Activated CD8-positive, alpha-beta T cell treated with anti-CD3 and anti-CD28 coated beads for 36 hours (primary cell): Measurements from ENCODE around the gene ST14. TPM values are rescaled to one million over a fixed set of nuclear protein-coding genes. Genes with fewer than 3 reads are reported as not detected.

Experiments
- ATAC-seq: fragments of 200-7000 bp; cut with Tn5 transposase; one replicate; pipeline ENCODE4 v1.10.0; 2021; ENCODE audit warnings: mild to moderate bottlenecking, moderate library complexity
- CTCF ChIA-PET: fragments of 350-600 bp; sonication (Branson Sonifier 250); formaldehyde crosslinking; loops from one replicate; lab custom pipeline; 2021; ENCODE audit warnings: antibody characterized with exemption; lab: Charles Lee
- POLR2A ChIA-PET: fragments of 350-600 bp; sonication (Branson Sonifier 250); formaldehyde crosslinking; loops from one replicate; lab custom pipeline; 2021; ENCODE audit warnings: antibody characterized with exemption; lab: Charles Lee
- DNase-seq: peaks from one replicate; pipeline ENCODE4 v3.0.0-alpha.2; 2020
- H3K27ac Mint-ChIP-seq: one replicate; pipeline ENCODE4 v1.8.0; 2021; ENCODE audit warnings: mild to moderate bottlenecking, mixed read lengths
- H3K27me3 Mint-ChIP-seq: one replicate; pipeline ENCODE4 v1.8.0; 2021; ENCODE audit warnings: mixed read lengths
- H3K36me3 Mint-ChIP-seq: one replicate; pipeline ENCODE4 v1.8.0; 2021; ENCODE audit warnings: low read depth, mixed read lengths
- H3K4me1 Mint-ChIP-seq: one replicate; pipeline ENCODE4 v1.8.0; 2021; ENCODE audit warnings: low read depth, mixed read lengths
- H3K4me3 Mint-ChIP-seq: one replicate; pipeline ENCODE4 v1.8.0; 2021; ENCODE audit warnings: mild to moderate bottlenecking, moderate library complexity, mixed read lengths
- H3K9me3 Mint-ChIP-seq: one replicate; pipeline ENCODE4 v1.8.0; 2021; ENCODE audit warnings: mixed read lengths
- intact Hi-C: fragments of 100-400 bp; cut with micrococcal nuclease; formaldehyde crosslinking; loops from one replicate; pipeline ENCODE4 v1.10.0; 2022
- total RNA-seq, 2 experiments: library from RNA; stranded (reverse); gene quantifications; one replicate each; pipeline ENCODE4 v1.2.3, GENCODE V29; 2021
- TF ChIP-seq, protein P1 (sequence below): fragments of 200-600 bp; IDR thresholded peaks from one replicate; pipeline ENCODE4 v1.8.0; 2022; ENCODE audit warnings: antibody characterized with exemption, mild to moderate bottlenecking

ST14 gene
- total RNA-seq, 2 experiments from 2014 or later, result not detected

DNA sequence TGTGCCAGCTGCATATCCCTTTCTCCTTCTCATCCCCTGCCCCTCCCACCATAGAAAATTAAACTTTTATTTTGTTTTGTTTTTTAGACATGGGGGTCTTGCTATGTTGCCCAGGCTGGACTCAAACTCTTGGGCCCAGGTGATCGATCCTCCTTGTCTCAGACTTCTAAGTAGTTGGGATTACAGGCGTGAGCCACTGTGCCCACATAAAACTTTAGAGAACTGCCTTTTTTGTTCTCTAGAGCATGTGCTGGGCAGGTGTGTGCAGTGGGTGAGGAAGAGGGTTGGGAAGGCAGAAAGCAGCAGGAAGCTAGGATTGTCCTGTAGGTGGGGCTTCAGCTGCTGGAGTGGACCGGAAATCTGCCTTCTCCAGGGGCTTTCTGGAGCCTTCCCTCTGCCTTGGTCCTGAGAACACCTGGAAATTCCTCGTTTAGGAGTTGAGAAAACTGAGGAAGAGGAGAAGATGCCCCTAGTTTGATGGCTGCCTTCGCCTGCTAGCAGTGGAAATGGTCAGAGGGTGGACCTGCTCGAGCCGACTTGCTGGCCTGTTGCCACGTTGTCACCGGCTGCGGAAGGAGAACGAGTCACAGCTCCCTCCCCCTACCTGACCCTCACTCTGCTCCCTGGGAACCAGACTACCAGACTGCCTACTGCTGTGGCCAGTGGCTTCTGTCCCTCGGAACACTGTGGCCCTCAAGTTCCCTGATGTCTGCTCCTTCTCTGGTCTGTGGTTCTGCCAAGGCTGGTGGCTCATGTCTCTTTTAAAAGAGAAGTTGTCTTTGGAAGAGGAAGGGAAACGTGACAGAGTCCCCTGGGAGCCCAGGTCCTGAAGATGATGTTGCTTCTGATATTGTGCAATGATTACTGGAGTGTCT lies 4.0 kb downstream of the ST14 start:
- Mint-ChIP-seq H3K27me3 (peaks cover 46% of the 10 kb centered on the region), H3K9me3 (no peaks in the 10 kb centered on the region), H3K4me3 (no peak overlapping the region), H3K36me3 (no peaks in the 10 kb centered on the region), H3K4me1 (peaks cover 2% of the 10 kb centered on the region), H3K27ac (no peak overlapping the region)
- ChIA-PET CTCF (no interaction called here), POLR2A (no interaction called here)
- DNase-seq (no peak), ATAC-seq (no peak)
- TF ChIP-seq, protein P1, sequence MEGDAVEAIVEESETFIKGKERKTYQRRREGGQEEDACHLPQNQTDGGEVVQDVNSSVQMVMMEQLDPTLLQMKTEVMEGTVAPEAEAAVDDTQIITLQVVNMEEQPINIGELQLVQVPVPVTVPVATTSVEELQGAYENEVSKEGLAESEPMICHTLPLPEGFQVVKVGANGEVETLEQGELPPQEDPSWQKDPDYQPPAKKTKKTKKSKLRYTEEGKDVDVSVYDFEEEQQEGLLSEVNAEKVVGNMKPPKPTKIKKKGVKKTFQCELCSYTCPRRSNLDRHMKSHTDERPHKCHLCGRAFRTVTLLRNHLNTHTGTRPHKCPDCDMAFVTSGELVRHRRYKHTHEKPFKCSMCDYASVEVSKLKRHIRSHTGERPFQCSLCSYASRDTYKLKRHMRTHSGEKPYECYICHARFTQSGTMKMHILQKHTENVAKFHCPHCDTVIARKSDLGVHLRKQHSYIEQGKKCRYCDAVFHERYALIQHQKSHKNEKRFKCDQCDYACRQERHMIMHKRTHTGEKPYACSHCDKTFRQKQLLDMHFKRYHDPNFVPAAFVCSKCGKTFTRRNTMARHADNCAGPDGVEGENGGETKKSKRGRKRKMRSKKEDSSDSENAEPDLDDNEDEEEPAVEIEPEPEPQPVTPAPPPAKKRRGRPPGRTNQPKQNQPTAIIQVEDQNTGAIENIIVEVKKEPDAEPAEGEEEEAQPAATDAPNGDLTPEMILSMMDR, result no peak
- intact Hi-C loops, result no loop called here

DNA sequence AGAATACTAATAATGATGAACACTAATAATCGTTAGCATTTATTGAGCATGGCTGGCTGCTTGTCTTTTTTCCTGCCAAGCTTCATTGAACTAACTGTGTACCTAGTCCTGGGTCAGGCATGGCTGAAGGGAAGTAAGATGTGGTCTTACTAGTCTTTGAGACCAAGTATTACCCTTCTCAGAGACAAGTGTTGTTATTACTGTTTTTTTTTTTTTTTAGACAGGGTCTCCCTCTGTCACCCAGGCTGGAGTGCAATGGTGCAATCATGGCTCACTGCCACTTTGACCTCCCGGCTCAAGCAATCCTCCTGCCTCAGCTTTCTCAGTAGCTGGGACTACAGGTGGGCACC lies 4.6 kb downstream of the ST14 start:
- no peak for ATAC-seq
- H3K27me3 Mint-ChIP-seq, result peaks cover 40% of the 10 kb centered on the region
- H3K9me3 Mint-ChIP-seq, result no peaks in the 10 kb centered on the region
- intact Hi-C loops, result no loop called here
- H3K4me1 Mint-ChIP-seq, result no peaks in the 10 kb centered on the region
- H3K4me3 Mint-ChIP-seq, result no peak overlapping the region
- ChIA-PET CTCF (no interaction called here), POLR2A (no interaction called here)
- no peak overlapping the region for H3K27ac Mint-ChIP-seq
- no peak for DNase-seq
- TF ChIP-seq, protein P1, result no peak
- H3K36me3 Mint-ChIP-seq, result no peaks in the 10 kb centered on the region

DNA sequence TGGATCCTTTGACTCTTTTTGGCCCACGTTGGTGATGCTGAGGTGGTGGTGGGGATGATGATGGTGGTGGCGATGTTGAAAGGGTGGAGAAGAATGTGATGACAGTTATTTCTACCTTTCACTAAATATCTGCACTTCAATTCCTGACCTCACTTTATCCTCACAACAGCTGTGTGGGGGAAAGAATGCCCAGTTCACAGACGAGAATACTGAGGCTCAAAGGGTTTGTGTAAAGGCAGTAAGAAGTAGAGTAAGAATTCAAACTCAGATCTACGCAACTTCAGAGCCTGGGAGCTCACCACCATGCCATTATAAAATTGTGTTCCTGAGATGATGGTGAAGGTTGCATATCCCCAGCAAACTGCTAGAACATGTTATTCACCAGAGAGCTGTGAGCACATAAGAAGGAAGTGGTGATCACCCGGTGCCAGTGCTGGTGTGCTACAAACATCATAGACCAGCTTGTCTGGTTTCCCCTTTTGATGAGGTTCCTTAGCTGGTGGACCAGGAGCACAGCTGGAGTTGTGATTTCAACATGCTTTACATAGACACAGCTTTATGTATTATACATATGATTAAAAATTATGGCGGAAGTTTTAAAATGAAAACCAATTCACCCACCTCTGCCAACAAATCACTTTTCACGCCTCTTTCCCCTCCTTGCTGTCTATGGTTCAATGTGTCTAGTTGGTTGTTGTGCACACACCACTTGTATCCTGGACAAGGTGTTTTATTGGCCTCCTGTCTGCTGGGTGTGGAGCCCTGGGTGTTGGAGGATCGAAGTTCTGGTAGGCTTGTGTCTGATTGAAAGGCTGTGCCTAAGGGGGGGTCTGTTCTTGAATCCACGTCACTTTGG lies 6.2 kb downstream of the ST14 start:
- POLR2A ChIA-PET, result no interaction called here
- CTCF ChIA-PET, result interaction anchor here (0.6 kb wide), 1 partner anchor 477 kb away, joined by 3 read pairs; no protein-coding TSS in a partner anchor
- Mint-ChIP-seq H3K9me3 (no peaks in the 10 kb centered on the region), H3K4me3 (no peak overlapping the region), H3K27me3 (peaks cover 37% of the 10 kb centered on the region), H3K36me3 (no peaks in the 10 kb centered on the region), H3K27ac (no peak overlapping the region), H3K4me1 (no peaks in the 10 kb centered on the region)
- TF ChIP-seq, protein P1, result no peak
- DNase-seq (no peak), ATAC-seq (no peak)
- intact Hi-C loops, result no loop called here

DNA sequence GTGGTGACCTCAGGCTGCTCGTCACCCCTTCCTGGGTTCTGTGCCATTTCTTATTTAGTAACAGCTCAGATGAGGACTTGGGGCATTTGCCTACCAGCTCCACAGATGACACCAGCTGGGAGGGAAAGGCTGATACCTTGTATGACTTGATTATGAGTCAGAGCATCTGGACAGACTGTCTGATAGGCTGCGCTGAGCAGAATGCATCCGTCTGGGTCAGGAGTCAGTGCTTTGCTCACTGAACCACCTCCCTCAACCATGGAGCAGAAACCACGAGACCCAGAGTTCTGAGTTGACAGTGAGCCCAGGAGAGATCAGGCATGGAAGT lies 6.8 kb downstream of the ST14 start:
- no peak for ATAC-seq
- H3K4me1 Mint-ChIP-seq, result no peaks in the 10 kb centered on the region
- CTCF ChIA-PET, result no interaction called here
- H3K9me3 Mint-ChIP-seq, result no peaks in the 10 kb centered on the region
- H3K27ac Mint-ChIP-seq, result no peak overlapping the region
- H3K36me3 Mint-ChIP-seq, result no peaks in the 10 kb centered on the region
- TF ChIP-seq, protein P1, result no peak
- POLR2A ChIA-PET, result no interaction called here
- H3K4me3 Mint-ChIP-seq, result no peak overlapping the region
- intact Hi-C loops, result no loop called here
- no peak for DNase-seq
- peaks cover 33% of the 10 kb centered on the region for H3K27me3 Mint-ChIP-seq

DNA sequence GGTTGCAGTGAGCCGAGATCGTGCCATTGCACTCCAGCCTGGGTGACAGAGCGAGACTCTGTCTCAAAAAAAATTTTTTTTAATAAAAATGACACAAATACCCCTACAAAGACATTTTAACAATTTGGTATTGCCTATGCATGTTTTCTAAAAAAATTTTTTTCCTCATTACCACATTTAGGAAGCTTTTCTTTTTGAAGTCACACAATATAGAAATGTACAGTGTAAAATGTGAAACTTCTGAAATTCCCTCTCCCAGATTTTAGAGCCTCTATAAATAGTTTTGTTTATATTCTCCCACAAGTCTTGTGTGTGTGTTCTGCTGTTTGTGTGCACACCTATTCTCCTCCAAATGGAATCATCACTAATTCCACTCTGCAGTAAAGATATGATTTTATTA lies 7.6 kb downstream of the ST14 start:
- no peak for ATAC-seq

More for the DNA sequence above, 7.6 kb downstream of the ST14 start:
- CTCF ChIA-PET, result no interaction called here
- POLR2A ChIA-PET, result no interaction called here
- Mint-ChIP-seq H3K4me1 (no peaks in the 10 kb centered on the region), H3K4me3 (no peak overlapping the region), H3K27me3 (peaks cover 28% of the 10 kb centered on the region), H3K9me3 (no peaks in the 10 kb centered on the region), H3K27ac (no peak overlapping the region), H3K36me3 (no peaks in the 10 kb centered on the region)
- TF ChIP-seq, protein P1, result no peak
- DNase-seq, result no peak
- intact Hi-C loops, result no loop called here
